Glutamatergic neuron (in vitro differentiated cells): ENCODE data around the gene PHC3. TPM values are rescaled to one million over a fixed set of nuclear protein-coding genes. Genes with fewer than 3 reads are reported as not detected.

Experiments
- DNase-seq: peaks from one replicate; pipeline ENCODE4 v3.0.0; 2022
- H3K27ac Mint-ChIP-seq: one replicate; pipeline ENCODE4 v1.8.0; 2020; ENCODE audit warnings: mild to moderate bottlenecking, mixed read lengths, inconsistent platforms; ENCODE audit not compliant: unreplicated experiment
- H3K27me3 Mint-ChIP-seq: one replicate; pipeline ENCODE4 v1.8.0; 2020; ENCODE audit warnings: mild to moderate bottlenecking, moderate library complexity, mixed read lengths, inconsistent platforms; ENCODE audit not compliant: unreplicated experiment
- H3K36me3 Mint-ChIP-seq: one replicate; pipeline ENCODE4 v1.8.0; 2020; ENCODE audit warnings: mild to moderate bottlenecking, mixed read lengths, inconsistent platforms; ENCODE audit not compliant: unreplicated experiment
- H3K4me1 Mint-ChIP-seq: one replicate; pipeline ENCODE4 v1.8.0; 2020; ENCODE audit warnings: mild to moderate bottlenecking, low read depth, mixed read lengths, inconsistent platforms; ENCODE audit not compliant: unreplicated experiment
- H3K4me3 Mint-ChIP-seq: one replicate; pipeline ENCODE4 v1.8.0; 2020; ENCODE audit warnings: mild to moderate bottlenecking, mixed read lengths, inconsistent platforms; ENCODE audit not compliant: unreplicated experiment
- H3K9me3 Mint-ChIP-seq: one replicate; pipeline ENCODE4 v1.8.0; 2020; ENCODE audit warnings: mild to moderate bottlenecking, moderate library complexity, mixed read lengths, inconsistent platforms; ENCODE audit not compliant: unreplicated experiment
- total RNA-seq: library from RNA; stranded (reverse); fragmentation: NEBNext Ultra II Directional; extraction: Animal tissue kit (Norgen Biotek cat#: 25700); gene quantifications from one replicate; pipeline ENCODE4 v1.2.1, GENCODE V29; 2021; ENCODE audit not compliant: unreplicated experiment
- TF ChIP-seq, protein P1 (sequence below): fragments of 200-600 bp; sonication (generic); IDR thresholded peaks from one replicate; pipeline ENCODE4 v1.5.0; 2021; ENCODE audit not compliant: partially characterized antibody, unreplicated experiment

The PHC3 gene
- total RNA-seq, 1 donor from 2014 or later: 31.9 TPM

- Mint-ChIP-seq H3K27ac (no peak overlapping the region), H3K9me3 (no peaks in the 10 kb centered on the region), H3K36me3 (no peaks in the 10 kb centered on the region), H3K27me3 (no peaks in the 10 kb centered on the region), H3K4me3 (no peak overlapping the region), H3K4me1 (no peaks in the 10 kb centered on the region)
- no peak for DNase-seq
- TF ChIP-seq, protein P1, sequence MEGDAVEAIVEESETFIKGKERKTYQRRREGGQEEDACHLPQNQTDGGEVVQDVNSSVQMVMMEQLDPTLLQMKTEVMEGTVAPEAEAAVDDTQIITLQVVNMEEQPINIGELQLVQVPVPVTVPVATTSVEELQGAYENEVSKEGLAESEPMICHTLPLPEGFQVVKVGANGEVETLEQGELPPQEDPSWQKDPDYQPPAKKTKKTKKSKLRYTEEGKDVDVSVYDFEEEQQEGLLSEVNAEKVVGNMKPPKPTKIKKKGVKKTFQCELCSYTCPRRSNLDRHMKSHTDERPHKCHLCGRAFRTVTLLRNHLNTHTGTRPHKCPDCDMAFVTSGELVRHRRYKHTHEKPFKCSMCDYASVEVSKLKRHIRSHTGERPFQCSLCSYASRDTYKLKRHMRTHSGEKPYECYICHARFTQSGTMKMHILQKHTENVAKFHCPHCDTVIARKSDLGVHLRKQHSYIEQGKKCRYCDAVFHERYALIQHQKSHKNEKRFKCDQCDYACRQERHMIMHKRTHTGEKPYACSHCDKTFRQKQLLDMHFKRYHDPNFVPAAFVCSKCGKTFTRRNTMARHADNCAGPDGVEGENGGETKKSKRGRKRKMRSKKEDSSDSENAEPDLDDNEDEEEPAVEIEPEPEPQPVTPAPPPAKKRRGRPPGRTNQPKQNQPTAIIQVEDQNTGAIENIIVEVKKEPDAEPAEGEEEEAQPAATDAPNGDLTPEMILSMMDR: no peak
Observed at GRCh38 chr3:170077361-170077760, 104.2 kb downstream of the PHC3 start.

GRCh38 chr3:170076715-170077238 lies 104.8 kb downstream of the PHC3 start:
- Mint-ChIP-seq H3K27ac (no peak overlapping the region), H3K4me3 (no peak overlapping the region), H3K4me1 (no peaks in the 10 kb centered on the region), H3K36me3 (no peaks in the 10 kb centered on the region), H3K27me3 (no peaks in the 10 kb centered on the region), H3K9me3 (no peaks in the 10 kb centered on the region)
- DNase-seq: no peak
- TF ChIP-seq, protein P1: no peak

GRCh38 chr3:170075441-170076091 lies 106.0 kb downstream of the PHC3 start:
- Mint-ChIP-seq H3K27ac (no peak overlapping the region), H3K4me3 (no peak overlapping the region), H3K36me3 (no peaks in the 10 kb centered on the region), H3K4me1 (no peaks in the 10 kb centered on the region), H3K9me3 (no peaks in the 10 kb centered on the region), H3K27me3 (no peaks in the 10 kb centered on the region)
- no peak for DNase-seq
- TF ChIP-seq, protein P1: no peak

GRCh38 chr3:170064108-170064507 lies 117.4 kb downstream of the PHC3 start:
- Mint-ChIP-seq H3K27me3 (no peaks in the 10 kb centered on the region), H3K36me3 (no peaks in the 10 kb centered on the region), H3K9me3 (peaks cover 1% of the 10 kb centered on the region), H3K27ac (no peak overlapping the region), H3K4me3 (no peak overlapping the region), H3K4me1 (no peaks in the 10 kb centered on the region)
- DNase-seq: no peak
- TF ChIP-seq, protein P1: no peak

DNA sequence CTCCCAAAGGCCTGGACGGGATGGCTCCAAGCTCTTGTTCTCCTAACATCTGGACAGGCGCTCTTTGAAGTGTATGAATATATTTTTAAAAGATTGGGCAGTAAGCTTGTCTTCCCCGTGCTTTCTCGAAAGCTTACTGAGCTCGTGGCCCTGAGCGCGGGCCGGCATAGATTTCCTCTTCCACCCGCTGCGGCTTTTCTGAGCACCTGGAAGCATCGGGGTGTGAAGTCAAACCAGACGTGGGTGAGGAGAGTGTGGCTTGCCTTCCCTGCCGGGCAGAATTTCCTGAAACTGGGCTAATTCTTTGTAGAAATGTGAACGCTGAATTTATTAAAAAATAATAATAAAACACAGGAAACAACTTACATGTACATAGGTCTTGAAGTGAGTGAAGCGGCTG lies 117.8 kb downstream of the PHC3 start:
- H3K4me3 Mint-ChIP-seq: no peak overlapping the region
- H3K27ac Mint-ChIP-seq: no peak overlapping the region
- peaks cover 1% of the 10 kb centered on the region for H3K9me3 Mint-ChIP-seq
- TF ChIP-seq, protein P1: no peak
- H3K36me3 Mint-ChIP-seq: no peaks in the 10 kb centered on the region
- no peaks in the 10 kb centered on the region for H3K4me1 Mint-ChIP-seq
- no peak for DNase-seq
- no peaks in the 10 kb centered on the region for H3K27me3 Mint-ChIP-seq
